GM21367 (cell line): Measurements from ENCODE around the gene TSPAN18.

Source experiments
- ATAC-seq: cut with Tn5 transposase; IDR thresholded peaks from one replicate; pipeline ENCODE4 v1.9.1; 2021; ENCODE audit not compliant: unreplicated experiment

The TSPAN18 gene

GRCh38 chr11:44758983-44759382 is 32.2 kb downstream of the TSPAN18 start:
- no peak for ATAC-seq

GRCh38 chr11:44759743-44760476 is 33.1 kb downstream of the TSPAN18 start:
- ATAC-seq = no peak

- no peak for ATAC-seq
Measured at GRCh38 chr11:44760477-44760872, 33.7 kb downstream of the TSPAN18 start.

GRCh38 chr11:44760917-44761550 is 34.3 kb downstream of the TSPAN18 start:
- ATAC-seq = no peak

GRCh38 chr11:44761551-44761961 is 34.8 kb downstream of the TSPAN18 start:
- no peak for ATAC-seq

GRCh38 chr11:44763121-44763820 is 36.5 kb downstream of the TSPAN18 start:
- ATAC-seq = no peak

- no peak for ATAC-seq
Measured at GRCh38 chr11:44764583-44764982, 37.8 kb downstream of the TSPAN18 start.

GRCh38 chr11:44765026-44765595 is 38.3 kb downstream of the TSPAN18 start:
- no peak for ATAC-seq

- ATAC-seq = no peak
Measured at GRCh38 chr11:44765676-44766075, 38.9 kb downstream of the TSPAN18 start.

- ATAC-seq = no peak
Measured at GRCh38 chr11:44766112-44766971, 39.6 kb downstream of the TSPAN18 start.

GRCh38 chr11:44766972-44767278 is 40.2 kb downstream of the TSPAN18 start:
- ATAC-seq = no peak

- ATAC-seq = no peak
Measured at GRCh38 chr11:44767421-44767820, 40.7 kb downstream of the TSPAN18 start.

GRCh38 chr11:44770401-44770800 is 43.6 kb downstream of the TSPAN18 start:
- ATAC-seq = no peak

- ATAC-seq = no peak
Measured at GRCh38 chr11:44771252-44771734, 44.5 kb downstream of the TSPAN18 start.

GRCh38 chr11:44771841-44772240 is 45.1 kb downstream of the TSPAN18 start:
- ATAC-seq = no peak

- no peak for ATAC-seq
Measured at GRCh38 chr11:44773351-44773965, 46.7 kb downstream of the TSPAN18 start.

GRCh38 chr11:44774108-44774507 is 47.3 kb downstream of the TSPAN18 start:
- no peak for ATAC-seq

GRCh38 chr11:44774731-44775130 is 48.0 kb downstream of the TSPAN18 start:
- ATAC-seq = no peak

- ATAC-seq = no peak
Measured at GRCh38 chr11:44775366-44775984, 48.7 kb downstream of the TSPAN18 start.

- no peak for ATAC-seq
Measured at GRCh38 chr11:44775985-44776446, 49.3 kb downstream of the TSPAN18 start.
